B cell (primary cell): ENCODE measurements around the gene P2RX3. TPM values are rescaled to one million over a fixed set of nuclear protein-coding genes. Genes with fewer than 3 reads are reported as not detected.

Experiments used
- ATAC-seq: fragments of 200-7000 bp; cut with Tn5 transposase; one replicate; pipeline ENCODE4 v1.10.0; 2021; ENCODE audit warnings: low read depth, mild to moderate bottlenecking, moderate number of reproducible peaks, moderate library complexity
- CTCF ChIA-PET: fragments of 350-600 bp; sonication (Branson Sonifier 250); formaldehyde crosslinking; loops from one replicate; lab custom pipeline; 2021; ENCODE audit warnings: antibody characterized with exemption, inconsistent platforms; lab: Charles Lee
- POLR2A ChIA-PET: fragments of 350-600 bp; sonication (Branson Sonifier 250); formaldehyde crosslinking; loops from one replicate; lab custom pipeline; 2021; ENCODE audit warnings: antibody characterized with exemption; lab: Charles Lee
- DNase-seq: peaks from one replicate; pipeline ENCODE4 v3.0.0; 2013
- H2AFZ ChIP-seq: 2 replicates; pipeline ENCODE4 v1.6.1; 2012; ENCODE audit warnings: mild to moderate bottlenecking, low read depth, low read length; ENCODE audit not compliant: insufficient read depth, poor library complexity, severe bottlenecking
- H3K27ac ChIP-seq, 2 donors: 1 replicate in 1 of 2; 2 replicates in 1 of 2; pipeline ENCODE4 v1.5.1; 2012 to 2013; ENCODE audit warnings: low read length in 2 of 2, mild to moderate bottlenecking in 2 of 2, moderate library complexity in 1 of 2
- H3K27me3 ChIP-seq, 4 experiments: fragments of 200-600 bp in 1 of 4; sonication (generic) in 1 of 4; replicated peaks in 1 of 4; 1 replicate in 2 of 4; 2 replicates in 2 of 4; pipeline versions ENCODE4 v1.6.1 to v1.7.0; 2013 to 2016; ENCODE audit warnings: low read length in 3 of 4, mild to moderate bottlenecking in 2 of 4, mixed read lengths in 1 of 4, moderate library complexity in 1 of 4; ENCODE audit not compliant: insufficient read depth in 4 of 4, control insufficient read depth in 3 of 4; ENCODE audit errors: control extremely low read depth in 1 of 4
- H3K36me3 ChIP-seq, 2 experiments: replicated peaks in 1 of 2; 1 replicate in 1 of 2; 2 replicates in 1 of 2; pipeline versions ENCODE4 v1.6.1 to v1.7.1; 2013; ENCODE audit warnings: low read length in 1 of 2; ENCODE audit not compliant: insufficient read depth in 2 of 2, control insufficient read depth in 1 of 2; ENCODE audit errors: control extremely low read depth in 1 of 2, extremely low read depth in 1 of 2
- H3K4me1 ChIP-seq, 2 donors: fragments of 200-600 bp in 1 of 2; sonication (generic) in 1 of 2; 1 replicate in 1 of 2; 2 replicates in 1 of 2; pipeline versions ENCODE4 v1.5.1 to v1.6.1; 2013 to 2017; ENCODE audit warnings: low read length in 2 of 2; ENCODE audit not compliant: control insufficient read depth in 2 of 2, insufficient read depth in 2 of 2
- H3K4me2 ChIP-seq: replicated peaks from 2 replicates; pipeline ENCODE3; 2012; ENCODE audit warnings: mild to moderate bottlenecking, low read depth, low read length; ENCODE audit not compliant: poor library complexity, severe bottlenecking
- H3K4me3 ChIP-seq, 5 experiments: fragments of 200-600 bp in 1 of 5; sonication (generic) in 1 of 5; 1 replicate in 3 of 5; 2 replicates in 2 of 5; pipeline versions ENCODE4 v1.5.1 to v1.7.0; 2011 to 2016; ENCODE audit warnings: low read length in 4 of 5, mild to moderate bottlenecking in 4 of 5, low read depth in 2 of 5, control low read depth in 1 of 5, moderate library complexity in 1 of 5; ENCODE audit not compliant: insufficient read depth in 1 of 5; ENCODE audit errors: control extremely low read depth in 1 of 5, extremely low read depth in 1 of 5
- H3K79me2 ChIP-seq: fragments of 200-600 bp; sonication (generic); one replicate; pipeline ENCODE4 v1.6.0; 2016; ENCODE audit warnings: low read length; ENCODE audit not compliant: control insufficient read depth, insufficient read depth
- H3K9ac ChIP-seq: fragments of 200-600 bp; sonication (generic); 2 replicates; pipeline ENCODE4 v1.6.1; 2017; ENCODE audit warnings: mild to moderate bottlenecking, low read length, moderate library complexity
- H3K9me3 ChIP-seq, 3 donors: one replicate each; pipeline versions ENCODE4 v1.6.1 to v1.7.1; 2013; ENCODE audit warnings: low read length in 2 of 3; ENCODE audit not compliant: control insufficient read depth in 2 of 3, insufficient read depth in 1 of 3; ENCODE audit errors: control extremely low read depth in 1 of 3
- H4K20me1 ChIP-seq: 2 replicates; pipeline ENCODE4 v1.6.0; 2012; ENCODE audit warnings: mild to moderate bottlenecking, low read length; ENCODE audit not compliant: insufficient read depth, control insufficient read depth, poor library complexity, severe bottlenecking
- H3K27ac Mint-ChIP-seq: one replicate; pipeline ENCODE4 v1.8.0; 2021; ENCODE audit warnings: mixed read lengths
- H3K27me3 Mint-ChIP-seq: one replicate; pipeline ENCODE4 v1.8.0; 2021; ENCODE audit warnings: mixed read lengths
- H3K4me1 Mint-ChIP-seq: one replicate; pipeline ENCODE4 v1.8.0; 2021; ENCODE audit warnings: mixed read lengths
- H3K4me3 Mint-ChIP-seq: one replicate; pipeline ENCODE4 v1.8.0; 2021; ENCODE audit warnings: mixed read lengths
- H3K9me3 Mint-ChIP-seq: one replicate; pipeline ENCODE4 v1.8.0; 2022; ENCODE audit warnings: mixed read lengths; ENCODE audit not compliant: insufficient read depth
- CTCF ChIP-seq: fragments of 200-600 bp; IDR thresholded peaks from one replicate; pipeline ENCODE4 v1.8.0; 2022; ENCODE audit warnings: antibody characterized with exemption, mild to moderate bottlenecking
- EZH2 ChIP-seq: IDR thresholded peaks from 2 replicates; pipeline ENCODE4 v1.6.1; 2012; ENCODE audit warnings: borderline replicate concordance, low read depth, mild to moderate bottlenecking, moderate library complexity, low read length; ENCODE audit not compliant: insufficient read depth, poor library complexity, severe bottlenecking
- WGBS: methylation state at CpG from one replicate; pipeline ENCODE4 v1.1.5; 2013; ENCODE audit warnings: missing lambda C conversion rate; ENCODE audit not compliant: insufficient coverage; 5-methylcytosine and 5-hydroxymethylcytosine counted together
- intact Hi-C: fragments of 100-400 bp; cut with micrococcal nuclease; formaldehyde crosslinking; loops from one replicate; pipeline ENCODE4 v1.10.0; 2022
- polyA plus RNA-seq: library from polyadenylated mRNA; depleted of rRNA; stranded (reverse); fragments of >200 nt; gene quantifications from 2 replicates; pipeline ENCODE4 v1.2.3, GENCODE V29; 2012
- total RNA-seq, 2 donors: library from RNA; stranded (reverse); fragments of 120-200 nt in 1 of 2; gene quantifications; 1 replicate in 1 of 2; 2 replicates in 1 of 2; pipeline versions ENCODE4 v1.2.3 to v1.2.4, GENCODE V29; 2013 to 2022

Gene P2RX3
- total and polyA plus RNA-seq, 2 donors (not counting 1 experiment from before 2014, with no cell fraction given) = not detected

- Histone ChIP-seq H3K4me3 (no peak overlapping the region), H3K36me3 (no peaks in the 10 kb centered on the region), H2AFZ (no peak overlapping the region), H3K9ac (no peak overlapping the region), H3K9me3 (peaks cover 0 to 3% (median 0%) of the 10 kb centered on the region in 3 donors), H3K27me3 (no peaks in the 10 kb centered on the region), H3K79me2 (no peaks in the 10 kb centered on the region), H4K20me1 (no peaks in the 10 kb centered on the region), H3K4me1 (no peaks in the 10 kb centered on the region), H3K27ac (no peak overlapping the region), H3K4me2 (no peak overlapping the region)
- Mint-ChIP-seq H3K4me3 (no peak overlapping the region), H3K9me3 (no peaks in the 10 kb centered on the region), H3K27ac (no peak overlapping the region), H3K27me3 (no peaks in the 10 kb centered on the region), H3K4me1 (peaks cover 4% of the 10 kb centered on the region)
- no peak for TF ChIP-seq EZH2
- TF ChIP-seq CTCF = no peak
- intact Hi-C loops = no loop called here
- DNase-seq (no peak), ATAC-seq (no peak)
- ChIA-PET POLR2A (no interaction called here), CTCF (no interaction called here)
- WGBS = 94% methylated on average over 3 of the region's 4 CpGs
Observed at GRCh38 chr11:57399972-57400578, 61.9 kb downstream of the P2RX3 start.

- H4K20me1 ChIP-seq = no peaks in the 10 kb centered on the region
- no peak overlapping the region for H3K4me2 ChIP-seq
- ChIA-PET POLR2A (no interaction called here), CTCF (no interaction called here)
- Mint-ChIP-seq H3K27ac (no peak overlapping the region), H3K4me1 (peaks cover 11% of the 10 kb centered on the region), H3K9me3 (no peaks in the 10 kb centered on the region), H3K27me3 (no peaks in the 10 kb centered on the region), H3K4me3 (no peak overlapping the region)
- no peak for ATAC-seq
- intact Hi-C loops = no loop called here
- H3K4me3 ChIP-seq = no peak overlapping the region
- WGBS = no CpG with 5 or more reads among the region's 6 CpGs
- H3K36me3 ChIP-seq = peaks cover 0 to 5% of the 10 kb centered on the region in 2 experiments
- no peak for DNase-seq
- no peak overlapping the region for H3K27ac ChIP-seq
- H3K27me3 ChIP-seq = no peaks in the 10 kb centered on the region
- no peaks in the 10 kb centered on the region for H3K4me1 ChIP-seq
- peaks cover 0 to 3% (median 0%) of the 10 kb centered on the region in 3 donors for H3K9me3 ChIP-seq
- H2AFZ ChIP-seq = no peak overlapping the region
- TF ChIP-seq CTCF (no peak), EZH2 (no peak)
- H3K79me2 ChIP-seq = no peaks in the 10 kb centered on the region
- no peak overlapping the region for H3K9ac ChIP-seq
Observed at GRCh38 chr11:57402188-57403002, 64.2 kb downstream of the P2RX3 start.
